ENCODE data around the gene SHC1. TPM values are rescaled to one million over a fixed set of nuclear protein-coding genes. Genes with fewer than 3 reads are reported as not detected.

The SHC1 gene
- total RNA-seq, 3 donors from 2014 or later (not counting 1 experiment from before 2014, with no cell fraction given): 94.6 to 112 (median 96.8) TPM

DNA sequence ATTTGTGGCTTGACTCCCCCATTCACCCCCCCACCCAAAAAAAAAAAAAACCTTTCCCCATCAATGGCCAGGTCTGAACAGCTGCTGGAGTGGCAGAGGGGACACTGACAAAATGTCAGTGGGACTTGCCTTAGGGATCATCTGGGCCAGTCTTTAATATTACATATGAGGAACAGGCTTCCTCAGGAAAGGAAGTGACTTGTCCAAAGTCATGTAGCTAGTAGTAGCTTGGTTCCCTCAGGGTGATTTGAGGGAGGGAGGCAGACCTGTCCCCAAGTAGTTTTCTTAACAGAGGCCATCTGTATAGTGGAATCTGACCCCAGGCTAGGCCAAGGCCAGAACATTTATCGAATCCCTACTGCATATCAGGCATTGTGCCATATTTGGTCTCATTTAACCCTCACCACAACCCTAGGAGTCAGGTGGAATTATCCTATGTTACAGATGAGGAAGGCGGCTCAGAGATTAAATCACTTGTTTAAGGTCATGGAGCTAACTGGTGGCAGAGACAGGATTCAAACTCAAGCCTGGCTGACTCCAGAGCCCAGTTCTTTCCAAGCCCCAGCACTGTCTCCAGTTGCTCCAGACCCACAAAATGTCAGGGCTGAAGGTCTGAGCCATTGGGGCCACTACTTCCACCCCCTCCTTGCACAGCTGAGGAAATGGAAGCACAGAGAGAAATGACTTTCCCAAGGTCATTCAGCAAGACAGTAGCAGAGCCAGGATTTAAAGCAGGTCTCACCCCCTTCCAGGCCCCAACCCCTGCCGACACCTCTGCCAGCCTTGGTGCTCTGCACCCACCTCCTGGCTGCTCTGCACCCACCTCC is 42.4 kb upstream of the SHC1 start:
- H3K9me3 Mint-ChIP-seq: no peaks in the 10 kb centered on the region
- WGBS (ENCODE audit: insufficient coverage): 90% methylated on average over 2 of the region's 3 CpGs
- H3K4me1 Mint-ChIP-seq: peaks cover 19 to 75% of the 10 kb centered on the region in 2 donors
- H3K9me3 ChIP-seq (ENCODE audit: control insufficient read depth, insufficient read depth, low read length): no peaks in the 10 kb centered on the region
- intact Hi-C loops (cut with micrococcal nuclease): no loop called here
- H3K27ac Mint-ChIP-seq: peak overlapping the region; percentile 65 to 81
- peaks cover 20% of the 10 kb centered on the region for H3K36me3 ChIP-seq (ENCODE audit: control insufficient read depth, insufficient read depth, low read length)
- H3K36me3 Mint-ChIP-seq: no peaks in the 10 kb centered on the region
- H3K27me3 Mint-ChIP-seq (ENCODE audit: low read depth in 2 of 2): no peaks in the 10 kb centered on the region
- H3K4me3 ChIP-seq (ENCODE audit: low read length): no peak overlapping the region
- TF ChIP-seq, protein P1, sequence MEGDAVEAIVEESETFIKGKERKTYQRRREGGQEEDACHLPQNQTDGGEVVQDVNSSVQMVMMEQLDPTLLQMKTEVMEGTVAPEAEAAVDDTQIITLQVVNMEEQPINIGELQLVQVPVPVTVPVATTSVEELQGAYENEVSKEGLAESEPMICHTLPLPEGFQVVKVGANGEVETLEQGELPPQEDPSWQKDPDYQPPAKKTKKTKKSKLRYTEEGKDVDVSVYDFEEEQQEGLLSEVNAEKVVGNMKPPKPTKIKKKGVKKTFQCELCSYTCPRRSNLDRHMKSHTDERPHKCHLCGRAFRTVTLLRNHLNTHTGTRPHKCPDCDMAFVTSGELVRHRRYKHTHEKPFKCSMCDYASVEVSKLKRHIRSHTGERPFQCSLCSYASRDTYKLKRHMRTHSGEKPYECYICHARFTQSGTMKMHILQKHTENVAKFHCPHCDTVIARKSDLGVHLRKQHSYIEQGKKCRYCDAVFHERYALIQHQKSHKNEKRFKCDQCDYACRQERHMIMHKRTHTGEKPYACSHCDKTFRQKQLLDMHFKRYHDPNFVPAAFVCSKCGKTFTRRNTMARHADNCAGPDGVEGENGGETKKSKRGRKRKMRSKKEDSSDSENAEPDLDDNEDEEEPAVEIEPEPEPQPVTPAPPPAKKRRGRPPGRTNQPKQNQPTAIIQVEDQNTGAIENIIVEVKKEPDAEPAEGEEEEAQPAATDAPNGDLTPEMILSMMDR (IDR thresholded peaks at IDR 0.05): no peak
- ATAC-seq (no peak), DNase-seq (no peak)
- no peak overlapping the region for H3K27ac ChIP-seq (ENCODE audit: low read length)
- no peaks in the 10 kb centered on the region for H3K27me3 ChIP-seq (ENCODE audit: control insufficient read depth, insufficient read depth, low read length)
- peak overlapping the region; percentile 28 for H3K4me3 Mint-ChIP-seq
- H3K4me1 ChIP-seq (ENCODE audit: control insufficient read depth, insufficient read depth, low read length): peaks cover 95% of the 10 kb centered on the region

DNA sequence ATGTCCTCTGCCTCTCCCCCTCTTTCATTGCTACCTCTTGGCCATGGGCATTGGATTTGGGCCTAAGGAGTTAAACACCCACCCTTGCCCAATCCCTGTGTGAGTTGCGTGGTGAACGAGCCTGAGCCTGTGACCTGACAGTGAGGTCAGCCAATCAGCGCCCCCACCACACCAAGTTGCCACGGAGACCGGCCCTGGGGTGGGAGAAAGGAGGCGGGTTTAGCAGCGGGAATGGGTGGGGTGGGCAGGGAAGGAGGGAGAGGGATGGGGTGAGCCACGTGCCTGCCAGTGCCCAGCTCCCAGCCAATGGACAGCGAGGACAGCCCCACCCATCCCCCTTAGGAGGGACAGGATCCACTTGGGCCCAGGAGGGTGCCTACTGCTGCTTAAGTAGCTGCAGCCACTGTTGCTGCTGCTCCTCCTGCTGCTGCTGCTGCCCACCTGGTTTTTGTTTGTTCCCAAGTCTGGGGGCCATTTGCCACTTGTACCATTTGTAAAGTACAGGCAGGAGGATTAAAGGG is 41.5 kb upstream of the SHC1 start:
- H3K27ac ChIP-seq (ENCODE audit: low read length): no peak overlapping the region
- H3K9me3 ChIP-seq (ENCODE audit: control insufficient read depth, insufficient read depth, low read length): no peaks in the 10 kb centered on the region
- no peaks in the 10 kb centered on the region for H3K36me3 Mint-ChIP-seq
- no peak overlapping the region for H3K4me3 ChIP-seq (ENCODE audit: low read length)
- WGBS (ENCODE audit: insufficient coverage): 74% methylated on average over 8 of the region's 9 CpGs
- H3K9me3 Mint-ChIP-seq: no peaks in the 10 kb centered on the region
- peaks cover 97% of the 10 kb centered on the region for H3K4me1 ChIP-seq (ENCODE audit: control insufficient read depth, insufficient read depth, low read length)
- TF ChIP-seq, protein P1 (IDR thresholded peaks at IDR 0.05): no peak
- H3K36me3 ChIP-seq (ENCODE audit: control insufficient read depth, insufficient read depth, low read length): peaks cover 20% of the 10 kb centered on the region
- no peak for DNase-seq
- no peaks in the 10 kb centered on the region for H3K27me3 ChIP-seq (ENCODE audit: control insufficient read depth, insufficient read depth, low read length)
- no peak overlapping the region for H3K4me3 Mint-ChIP-seq
- ATAC-seq: peak in 1 of 3 donors; percentile 13
- peaks cover 15 to 77% of the 10 kb centered on the region in 2 donors for H3K4me1 Mint-ChIP-seq
- H3K27ac Mint-ChIP-seq: peak overlapping the region; percentile 65 to 81
- no peaks in the 10 kb centered on the region for H3K27me3 Mint-ChIP-seq (ENCODE audit: low read depth in 2 of 2)
- intact Hi-C loops (cut with micrococcal nuclease): no loop called here

DNA sequence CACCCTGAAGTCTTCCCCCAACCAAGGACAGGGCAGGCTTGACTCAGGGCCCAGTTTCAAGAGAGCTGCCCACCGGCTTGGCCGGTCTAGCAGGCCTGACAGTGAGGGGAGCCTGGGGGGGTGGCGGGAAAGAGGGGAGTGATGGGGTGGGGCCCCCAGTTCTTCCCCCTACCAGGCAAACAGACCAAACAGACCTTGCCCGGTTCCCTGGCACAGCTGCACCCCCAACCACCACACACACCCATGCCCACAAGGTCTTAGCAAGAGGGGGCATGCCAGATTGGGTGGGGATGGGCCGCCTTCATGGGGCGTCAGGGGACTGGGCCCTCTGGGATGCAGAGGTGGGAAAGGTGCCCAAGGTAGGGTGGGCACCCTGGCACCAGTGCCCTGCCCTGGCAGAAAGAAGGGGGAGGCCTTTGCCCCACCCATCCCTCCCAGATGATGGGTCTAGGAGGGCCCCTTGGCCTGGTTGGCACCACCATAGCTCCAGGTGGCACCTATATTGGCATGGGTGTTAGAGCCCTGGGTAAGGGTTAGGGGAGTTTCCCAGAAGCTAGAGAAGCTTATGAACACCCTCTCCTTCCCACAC is 41.0 kb upstream of the SHC1 start:
- H3K27ac ChIP-seq (ENCODE audit: low read length): no peak overlapping the region
- no peak overlapping the region for H3K4me3 ChIP-seq (ENCODE audit: low read length)
- H3K4me3 Mint-ChIP-seq: no peak overlapping the region
- H3K36me3 ChIP-seq (ENCODE audit: control insufficient read depth, insufficient read depth, low read length): peaks cover 19% of the 10 kb centered on the region
- intact Hi-C loops (cut with micrococcal nuclease): no loop called here
- ATAC-seq (peak in 1 of 3 donors; percentile 15), DNase-seq (peak in 1 of 2 donors; percentile 55)
- H3K27me3 Mint-ChIP-seq (ENCODE audit: low read depth in 2 of 2): no peaks in the 10 kb centered on the region
- peak overlapping the region in 1 of 2 donors; percentile 81 for H3K27ac Mint-ChIP-seq
- peaks cover 19 to 82% of the 10 kb centered on the region in 2 donors for H3K4me1 Mint-ChIP-seq
- H3K27me3 ChIP-seq (ENCODE audit: control insufficient read depth, insufficient read depth, low read length): no peaks in the 10 kb centered on the region
- no peaks in the 10 kb centered on the region for H3K9me3 ChIP-seq (ENCODE audit: control insufficient read depth, insufficient read depth, low read length)
- WGBS (ENCODE audit: insufficient coverage): 91% methylated on average over 3 of the region's 6 CpGs
- TF ChIP-seq, protein P1 (IDR thresholded peaks at IDR 0.05): no peak
- no peaks in the 10 kb centered on the region for H3K36me3 Mint-ChIP-seq
- no peaks in the 10 kb centered on the region for H3K9me3 Mint-ChIP-seq
- H3K4me1 ChIP-seq (ENCODE audit: control insufficient read depth, insufficient read depth, low read length): peaks cover 97% of the 10 kb centered on the region
